Measurements from ENCODE around the gene KCTD1.

GRCh38 chr18:26424428-26425147, 123.8 kb downstream of the KCTD1 start:
- TF ChIP-seq CTCF (IDR thresholded peaks at IDR 0.05 in 4 of 5, conservative IDR thresholded peaks at IDR 0.05 in 1 of 5) = no peak
- TF ChIP-seq POLR2A (IDR thresholded peaks at IDR 0.05) = no peak
